Testis (tissue), 2 donors: Measurements from ENCODE around the gene CXCR1.

Experiments
- POLR2A ChIP-seq: fragments of 450-650 bp; IDR thresholded peaks from one replicate; pipeline ENCODE4 v1.6.1; 2017; ENCODE audit warnings: antibody characterized with exemption, mild to moderate bottlenecking, moderate library complexity
- TF ChIP-seq, protein P1 (sequence below), 3 experiments: fragments of 450-650 bp in 2 of 3; fragments of 200-600 bp in 1 of 3; sonication (generic) in 1 of 3; IDR thresholded peaks; one replicate each; pipeline ENCODE4 v1.5.1; 2016 to 2019; ENCODE audit warnings: antibody characterized with exemption in 3 of 3, mild to moderate bottlenecking in 2 of 3, moderate library complexity in 1 of 3

DNA sequence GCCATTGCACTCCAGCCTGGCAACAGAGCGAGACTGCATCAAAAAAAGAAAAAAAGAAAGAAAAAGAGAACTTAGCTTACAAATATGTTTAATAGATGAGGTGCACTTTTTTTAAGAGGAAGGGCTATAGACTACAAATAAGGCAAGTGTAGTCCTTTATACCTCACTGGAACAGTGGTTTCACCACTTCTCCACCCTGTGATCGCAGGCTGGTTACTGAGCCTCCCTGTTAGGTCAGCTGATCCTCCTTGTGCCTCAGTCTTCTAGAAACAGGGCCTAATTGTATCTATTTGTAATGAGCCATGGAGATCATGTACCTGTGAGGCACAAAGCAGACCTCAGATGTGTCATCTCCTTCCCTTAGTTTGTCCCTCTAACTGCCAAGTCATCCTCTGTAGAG, 36.4 kb downstream of the CXCR1 start:
- TF ChIP-seq POLR2A: no peak
- TF ChIP-seq, protein P1, sequence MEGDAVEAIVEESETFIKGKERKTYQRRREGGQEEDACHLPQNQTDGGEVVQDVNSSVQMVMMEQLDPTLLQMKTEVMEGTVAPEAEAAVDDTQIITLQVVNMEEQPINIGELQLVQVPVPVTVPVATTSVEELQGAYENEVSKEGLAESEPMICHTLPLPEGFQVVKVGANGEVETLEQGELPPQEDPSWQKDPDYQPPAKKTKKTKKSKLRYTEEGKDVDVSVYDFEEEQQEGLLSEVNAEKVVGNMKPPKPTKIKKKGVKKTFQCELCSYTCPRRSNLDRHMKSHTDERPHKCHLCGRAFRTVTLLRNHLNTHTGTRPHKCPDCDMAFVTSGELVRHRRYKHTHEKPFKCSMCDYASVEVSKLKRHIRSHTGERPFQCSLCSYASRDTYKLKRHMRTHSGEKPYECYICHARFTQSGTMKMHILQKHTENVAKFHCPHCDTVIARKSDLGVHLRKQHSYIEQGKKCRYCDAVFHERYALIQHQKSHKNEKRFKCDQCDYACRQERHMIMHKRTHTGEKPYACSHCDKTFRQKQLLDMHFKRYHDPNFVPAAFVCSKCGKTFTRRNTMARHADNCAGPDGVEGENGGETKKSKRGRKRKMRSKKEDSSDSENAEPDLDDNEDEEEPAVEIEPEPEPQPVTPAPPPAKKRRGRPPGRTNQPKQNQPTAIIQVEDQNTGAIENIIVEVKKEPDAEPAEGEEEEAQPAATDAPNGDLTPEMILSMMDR (IDR thresholded peaks at IDR 0.05): no peak
